HepG2 (cell line): Measurements from ENCODE around the gene ZNF512B. TPM values are rescaled to one million over a fixed set of nuclear protein-coding genes. Genes with fewer than 3 reads are reported as not detected.
A peak's percentile ranks its signal among the peaks of the same experiment; 100 is the strongest.
"Not testable (repeated sequence)": the region's sequence is repeated elsewhere in the genome, so short reads cannot be mapped to it uniquely, and the experiment has no call there.

ENCODE experiments used
- ATAC-seq: fragments of 200-7000 bp; cut with Tn5 transposase; 3 replicates; pipeline ENCODE4 v1.9.1; 2020; ENCODE audit warnings: mild to moderate bottlenecking, moderate library complexity
- BruUV-seq: library from RNA; stranded (reverse); fragments of 400-500 nt; replicated peaks from 2 replicates; lab custom pipeline; 2021; lab: Mats Ljungman, UMichigan
- CTCF ChIA-PET: fragments of 300-600 bp; formaldehyde crosslinking; extraction: SDS; loops from one replicate; lab custom pipeline; 2021; ENCODE audit warnings: low total read pairs, inconsistent platforms, low intra/inter-chr PET ratio; lab: Yijun Ruan, JAX
- POLR2A ChIA-PET: fragments of 350-600 bp; sonication (Branson Sonifier 250); formaldehyde crosslinking; loops from one replicate; lab custom pipeline; 2020; ENCODE audit warnings: antibody characterized with exemption, inconsistent platforms; lab: Yijun Ruan, JAX
- DNase-seq: peaks from one replicate; pipeline ENCODE4 v3.0.0-alpha.2; 2015; ENCODE audit warnings: low spot score
- FAIRE-seq: peaks from 3 replicates; lab custom pipeline; 2011; peaks lifted over from hg19 to GRCh38; lab: Jason Lieb, UNC
- H2AFZ ChIP-seq: one replicate; pipeline ENCODE4 v1.6.1; 2011; ENCODE audit warnings: low read length, inconsistent platforms
- H3K27ac ChIP-seq: fragments of 300-600 bp; 3 replicates; pipeline ENCODE4 v1.8.0; 2011; ENCODE audit warnings: mixed run types, mild to moderate bottlenecking, mixed read lengths, low read length, inconsistent platforms; ENCODE audit not compliant: insufficient read depth; ENCODE audit errors: extremely low read length
- H3K27me3 ChIP-seq, 2 experiments: fragments of 200-600 bp in 1 of 2; 2 replicates in 1 of 2; 3 replicates in 1 of 2; pipeline versions ENCODE4 v1.6.0 to v1.8.0; 2011; ENCODE audit warnings: low read length in 2 of 2, mild to moderate bottlenecking in 2 of 2, moderate library complexity in 2 of 2, inconsistent platforms in 1 of 2; ENCODE audit not compliant: insufficient read depth in 2 of 2, control insufficient read depth in 1 of 2
- H3K36me3 ChIP-seq, 2 experiments: fragments of 200-600 bp in 1 of 2; replicated peaks in 1 of 2; 2 replicates in 1 of 2; 3 replicates in 1 of 2; pipeline versions ENCODE4 v1.5.1 to v1.8.0; 2011; ENCODE audit warnings: low read length in 2 of 2, inconsistent platforms in 1 of 2; ENCODE audit not compliant: insufficient read depth in 2 of 2, control insufficient read depth in 1 of 2
- H3K4me1 ChIP-seq: 2 replicates; pipeline ENCODE4 v1.5.1; 2012; ENCODE audit warnings: low read length, inconsistent platforms; ENCODE audit not compliant: insufficient read depth
- H3K4me2 ChIP-seq: 2 replicates; pipeline ENCODE4 v1.6.0; 2011; ENCODE audit warnings: low read depth, low read length, inconsistent platforms
- H3K4me3 ChIP-seq, 3 experiments: fragments of 200-600 bp in 1 of 3; sonication (generic), shearing (Covaris generic) in 1 of 3; replicated peaks in 1 of 3; 2 replicates each; pipeline ENCODE4 v1.5.1; 2011 to 2016; ENCODE audit warnings: low read length in 3 of 3, inconsistent platforms in 2 of 3, low read depth in 2 of 3, mild to moderate bottlenecking in 2 of 3, control low read depth in 1 of 3, mixed read lengths in 1 of 3; ENCODE audit not compliant: insufficient read depth in 1 of 3
- H3K79me2 ChIP-seq: one replicate; pipeline ENCODE4 v1.6.1; 2011; ENCODE audit warnings: low read length, inconsistent platforms; ENCODE audit not compliant: insufficient read depth
- H3K9ac ChIP-seq: 2 replicates; pipeline ENCODE4 v1.6.0; 2011; ENCODE audit warnings: mild to moderate bottlenecking, low read depth, low read length, inconsistent platforms; ENCODE audit not compliant: insufficient read depth
- H3K9me3 ChIP-seq: 2 replicates; pipeline ENCODE4 v1.5.1; 2012; ENCODE audit warnings: mild to moderate bottlenecking, low read length
- H4K20me1 ChIP-seq: 2 replicates; pipeline ENCODE4 v1.6.0; 2011; ENCODE audit warnings: inconsistent platforms, mild to moderate bottlenecking, low read length, moderate library complexity; ENCODE audit not compliant: insufficient read depth
- HNF4A ChIP-seq: sonication (generic); formaldehyde crosslinking; IDR thresholded peaks from 2 replicates; pipeline ENCODE4 v1.4.0; 2020; ENCODE audit warnings: missing genetic modification reagents
- HNF4G ChIP-seq, 2 experiments: sonication (generic) in 1 of 2; formaldehyde crosslinking in 1 of 2; IDR thresholded peaks; 2 replicates each; pipeline versions ENCODE4 v1.4.0 to v1.6.1; 2011 to 2020; ENCODE audit warnings: borderline replicate concordance in 2 of 2, low read depth in 2 of 2, mild to moderate bottlenecking in 2 of 2, low read length in 1 of 2, missing genetic modification reagents in 1 of 2, moderate library complexity in 1 of 2
- ZNF768 ChIP-seq: sonication (generic); formaldehyde crosslinking; IDR thresholded peaks from 2 replicates; pipeline ENCODE4 v1.4.0; 2020; ENCODE audit warnings: missing genetic modification reagents
- WGBS: methylation state at CpG from one replicate; pipeline ENCODE4 v1.1.6; 2017; ENCODE audit warnings: low lambda C conversion rate; 5-methylcytosine and 5-hydroxymethylcytosine counted together
- in situ Hi-C: cut with HindIII; loops from 2 replicates; pipeline ENCODE4 v1.10.0; 2017; ENCODE audit warnings: low pct_unique_long_range_greater_than_20kb; ENCODE audit not compliant: extremely low pct_ligation_motif_present
- intact Hi-C: fragments of 100-400 bp; cut with micrococcal nuclease; formaldehyde crosslinking; loops from one replicate; pipeline ENCODE4 v1.10.0; 2022; ENCODE audit not compliant: unreplicated experiment
- polyA plus RNA-seq, 8 experiments: library from polyadenylated mRNA; depleted of rRNA in 3 of 8; stranded (reverse) in 7 of 8; unstranded in 1 of 8; fragments of >200 nt; fragmentation: Illumina TruSeq in 4 of 8; extraction: Trizol in 4 of 8; gene quantifications; 2 replicates each; pipeline versions ENCODE4 v1.2.1 to v1.2.3, GENCODE V29; 2011 to 2016; ENCODE audit warnings: low read depth in 4 of 8, missing spikeins in 1 of 8, mixed read lengths in 1 of 8; ENCODE audit not compliant: insufficient read depth in 1 of 8
- total RNA-seq, 5 experiments: library from RNA; depleted of rRNA; stranded (reverse); fragments of >200 nt; fragmentation: Illumina TruSeq; extraction: Trizol; gene quantifications; 2 replicates each; pipeline ENCODE4 v1.2.3, GENCODE V29; 2016; ENCODE audit warnings: low read depth in 1 of 5
- TF ChIP-seq, protein P1 (sequence below): sonication (generic); formaldehyde crosslinking; IDR thresholded peaks from 2 replicates; pipeline ENCODE4 v1.4.0; 2020; ENCODE audit warnings: missing genetic modification reagents
- TF ChIP-seq, protein P2 (sequence below): sonication (generic); formaldehyde crosslinking; conservative IDR thresholded peaks from 2 replicates; pipeline ENCODE4 v1.8.1; 2023; ENCODE audit warnings: missing genetic modification reagents

ZNF512B gene
- total and polyA plus RNA-seq, 2 of the 13 experiments (the other 11 are each of a cell fraction or from before 2014, with no cell fraction given), result 11.5 to 30.6 TPM

DNA sequence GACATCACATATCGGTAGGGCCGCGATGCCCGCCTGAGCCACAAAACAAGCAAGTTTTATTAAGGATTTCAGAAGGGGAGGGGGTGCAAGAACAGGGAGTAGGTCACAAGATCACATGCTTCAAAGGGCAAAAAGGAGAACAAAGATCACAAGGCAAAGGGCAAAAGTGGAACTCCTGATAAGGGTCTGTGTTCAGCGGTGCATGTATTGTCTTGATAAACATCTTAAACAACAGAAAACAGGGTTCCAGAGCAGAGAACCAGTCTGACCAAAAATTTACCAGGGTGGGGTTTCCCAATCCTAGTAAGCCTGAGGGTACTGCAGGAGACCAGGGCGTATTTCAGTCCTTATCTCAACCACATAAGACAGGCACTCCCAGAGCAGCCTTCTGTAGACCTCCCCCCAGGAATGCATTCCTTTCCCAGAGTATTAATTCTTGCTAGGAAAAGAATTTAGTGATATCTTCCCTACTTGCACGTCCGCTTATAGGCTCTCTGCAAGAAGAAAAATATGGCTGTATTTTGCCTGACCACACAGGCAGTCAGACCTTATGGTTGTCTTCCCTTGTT lies 53.3 kb downstream of the ZNF512B start:
- H3K9ac ChIP-seq; H3K9me3 ChIP-seq; in situ Hi-C loops; intact Hi-C loops; TF ChIP-seq HNF4G (CRISPR knock-in tag; IDR thresholded peaks at IDR 0.05; ENCODE audit: borderline replicate concordance, low read depth): not testable (repeated sequence)
- peaks cover 49% of the 10 kb centered on the region for H3K79me2 ChIP-seq
- TF ChIP-seq HNF4G (IDR thresholded peaks at IDR 0.05; ENCODE audit: borderline replicate concordance, low read depth, low read length) (0 out of 2 replicates have a peak, but pooled peaks have one; percentile 19), HNF4A (CRISPR knock-in tag) (peak; percentile 49; the same call in 1 of the 2 replicates)
- TF ChIP-seq, protein P1, sequence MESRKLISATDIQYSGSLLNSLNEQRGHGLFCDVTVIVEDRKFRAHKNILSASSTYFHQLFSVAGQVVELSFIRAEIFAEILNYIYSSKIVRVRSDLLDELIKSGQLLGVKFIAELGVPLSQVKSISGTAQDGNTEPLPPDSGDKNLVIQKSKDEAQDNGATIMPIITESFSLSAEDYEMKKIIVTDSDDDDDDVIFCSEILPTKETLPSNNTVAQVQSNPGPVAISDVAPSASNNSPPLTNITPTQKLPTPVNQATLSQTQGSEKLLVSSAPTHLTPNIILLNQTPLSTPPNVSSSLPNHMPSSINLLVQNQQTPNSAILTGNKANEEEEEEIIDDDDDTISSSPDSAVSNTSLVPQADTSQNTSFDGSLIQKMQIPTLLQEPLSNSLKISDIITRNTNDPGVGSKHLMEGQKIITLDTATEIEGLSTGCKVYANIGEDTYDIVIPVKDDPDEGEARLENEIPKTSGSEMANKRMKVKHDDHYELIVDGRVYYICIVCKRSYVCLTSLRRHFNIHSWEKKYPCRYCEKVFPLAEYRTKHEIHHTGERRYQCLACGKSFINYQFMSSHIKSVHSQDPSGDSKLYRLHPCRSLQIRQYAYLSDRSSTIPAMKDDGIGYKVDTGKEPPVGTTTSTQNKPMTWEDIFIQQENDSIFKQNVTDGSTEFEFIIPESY, result peak; percentile 69
- TF ChIP-seq, all 625 proteins: peak for 3; not testable (repeated sequence) for 622
- WGBS, result 96% methylated on average over 8 of the region's 8 CpGs
- H3K4me2 ChIP-seq, CTCF ChIA-PET, H3K27ac ChIP-seq, FAIRE-seq, DNase-seq, ATAC-seq, H3K4me3 ChIP-seq, H3K27me3 ChIP-seq, POLR2A ChIA-PET, H2AFZ ChIP-seq, H4K20me1 ChIP-seq: not testable (repeated sequence)
- H3K36me3 ChIP-seq, result peaks cover 11 to 25% of the 10 kb centered on the region in 2 experiments; a peak in 4 of 5 replicates
- peaks cover 19% of the 10 kb centered on the region for H3K4me1 ChIP-seq
- TSS peak; percentile 26 for BruUV-seq

DNA sequence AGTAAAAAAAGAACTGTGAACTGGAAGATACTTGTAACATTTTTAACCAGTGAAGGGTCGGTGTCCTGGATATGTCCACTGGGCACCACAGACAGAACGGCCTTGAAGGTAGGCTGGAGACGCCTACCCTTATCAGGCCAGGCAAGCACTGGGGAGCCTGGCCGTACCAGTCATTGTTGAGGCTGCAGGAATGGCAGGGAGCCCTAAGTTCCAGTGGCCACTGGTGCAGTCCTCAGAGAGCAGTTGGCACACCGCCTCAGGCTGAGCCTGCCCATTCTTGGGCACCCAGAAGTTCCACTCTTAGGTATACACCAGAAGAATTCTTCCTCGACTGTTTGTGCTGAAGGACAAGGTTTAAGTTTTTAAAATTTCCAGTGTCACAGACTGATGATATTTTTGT lies 54.3 kb downstream of the ZNF512B start:
- ATAC-seq, result no peak; the same call in 2 of the 3 replicates
- TF ChIP-seq ZNF768 (CRISPR knock-in tag), result peak; percentile 34; the same call in 1 of the 2 replicates
- TF ChIP-seq, protein P2, sequence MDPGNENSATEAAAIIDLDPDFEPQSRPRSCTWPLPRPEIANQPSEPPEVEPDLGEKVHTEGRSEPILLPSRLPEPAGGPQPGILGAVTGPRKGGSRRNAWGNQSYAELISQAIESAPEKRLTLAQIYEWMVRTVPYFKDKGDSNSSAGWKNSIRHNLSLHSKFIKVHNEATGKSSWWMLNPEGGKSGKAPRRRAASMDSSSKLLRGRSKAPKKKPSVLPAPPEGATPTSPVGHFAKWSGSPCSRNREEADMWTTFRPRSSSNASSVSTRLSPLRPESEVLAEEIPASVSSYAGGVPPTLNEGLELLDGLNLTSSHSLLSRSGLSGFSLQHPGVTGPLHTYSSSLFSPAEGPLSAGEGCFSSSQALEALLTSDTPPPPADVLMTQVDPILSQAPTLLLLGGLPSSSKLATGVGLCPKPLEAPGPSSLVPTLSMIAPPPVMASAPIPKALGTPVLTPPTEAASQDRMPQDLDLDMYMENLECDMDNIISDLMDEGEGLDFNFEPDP (CRISPR knock-in tag), result no peak
- TF ChIP-seq, all 625 proteins: peak for 1
- peaks cover 13% of the 10 kb centered on the region; the same call in 1 of the 2 replicates for H4K20me1 ChIP-seq
- H3K4me2 ChIP-seq, result no peak overlapping the region
- ChIA-PET CTCF (no interaction called here), POLR2A (no interaction called here)
- H3K36me3 ChIP-seq, result peaks cover 9 to 24% of the 10 kb centered on the region in 2 experiments; a peak in 4 of 5 replicates
- H3K27ac ChIP-seq, result no peak overlapping the region
- in situ Hi-C loops, result no loop called here
- H3K9ac ChIP-seq, result no peak overlapping the region
- H3K4me3 ChIP-seq, result no peak overlapping the region
- BruUV-seq, result no TSS peak
- WGBS, result 95% methylated on average over 6 of the region's 6 CpGs
- no peak overlapping the region for H2AFZ ChIP-seq
- H3K4me1 ChIP-seq, result peaks cover 23% of the 10 kb centered on the region
- peaks cover 58% of the 10 kb centered on the region for H3K79me2 ChIP-seq
- no peaks in the 10 kb centered on the region for H3K27me3 ChIP-seq
- intact Hi-C loops, result no loop called here
- H3K9me3 ChIP-seq, result no peaks in the 10 kb centered on the region
- DNase-seq, result no peak
- FAIRE-seq, result no peak
